C4-2B (cell line): ENCODE results near the gene WNT5B.
"Not testable (repeated sequence)": the region's sequence is repeated elsewhere in the genome, so short reads cannot be mapped to it uniquely, and the experiment has no call there.

Experiments
- H3K27ac ChIP-seq: fragments of 450-650 bp; 2 replicates; pipeline ENCODE4 v1.5.1; 2017
- CTCF ChIP-seq: fragments of 450-650 bp; conservative IDR thresholded peaks from 2 replicates; pipeline ENCODE4 v1.5.1; 2017; ENCODE audit warnings: mild to moderate bottlenecking
- ZFX ChIP-seq: fragments of 450-650 bp; IDR thresholded peaks from 2 replicates; pipeline ENCODE4 v1.6.1; 2017

Gene WNT5B

DNA sequence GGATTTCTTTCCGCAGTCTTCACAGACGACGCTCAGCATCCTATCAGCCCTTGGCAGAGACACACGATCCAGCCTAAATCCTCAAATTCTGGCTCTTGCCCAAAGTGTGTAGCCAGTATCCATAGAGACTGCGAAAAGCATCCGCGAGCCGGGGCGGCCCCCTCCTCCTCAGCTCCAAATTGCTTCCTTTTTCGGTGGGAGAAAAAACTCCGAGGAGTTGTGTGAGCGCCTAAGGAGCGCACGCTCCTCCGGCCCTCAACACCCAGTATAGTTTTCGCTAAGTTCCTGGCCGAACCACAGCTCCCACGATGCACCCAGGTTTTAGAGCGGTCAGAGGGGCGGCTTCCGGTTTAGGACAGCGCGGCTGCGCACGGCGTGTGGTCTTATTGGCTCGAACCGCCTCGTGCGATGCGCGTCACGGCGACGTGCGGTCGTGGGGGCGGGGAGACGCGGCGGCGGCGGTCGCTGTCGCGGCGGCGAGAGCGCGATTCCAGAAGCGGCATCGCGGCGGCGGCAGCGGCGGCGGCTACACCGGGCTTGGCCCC lies 61.6 kb downstream of the WNT5B start, which contains the start of gene ADIPOR2:
Gene ADIPOR2 (plus strand): TSS at position 493 of the 545 bp plus-strand sequence. CDS start 63,274 bp downstream, outside the sequence.
- peak within 1 kb of the TSS; percentile 91 for H3K27ac ChIP-seq
- no peak for TF ChIP-seq ZFX
- TF ChIP-seq CTCF, result no peak

- TF ChIP-seq CTCF, result no peak
- TF ChIP-seq ZFX, result no peak
- H3K27ac ChIP-seq, result peak overlapping the region; percentile 91
Observed at GRCh38 chr12:1691123-1692007, 62.3 kb downstream of the WNT5B start.

DNA sequence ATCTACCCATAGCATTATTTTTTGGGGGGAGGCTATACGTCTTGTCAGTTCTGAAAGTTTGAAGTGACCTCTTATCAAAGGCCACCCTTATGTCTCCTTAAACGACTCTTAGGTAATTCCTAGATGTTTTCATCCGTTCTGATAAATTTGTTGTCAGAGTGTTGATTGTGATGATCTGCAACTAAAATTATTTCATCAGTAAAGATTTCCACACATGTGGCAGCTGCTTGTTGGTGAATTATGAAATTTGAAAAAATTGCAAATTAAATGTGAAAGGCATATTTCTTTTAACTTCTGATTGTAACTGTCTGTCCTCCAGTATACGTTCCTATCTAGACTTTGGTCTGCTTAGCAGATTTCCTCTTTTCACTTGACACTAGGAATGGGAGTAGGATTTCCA lies 63.2 kb downstream of the WNT5B start:
- no peak overlapping the region for H3K27ac ChIP-seq
- no peak for TF ChIP-seq CTCF
- no peak for TF ChIP-seq ZFX

DNA sequence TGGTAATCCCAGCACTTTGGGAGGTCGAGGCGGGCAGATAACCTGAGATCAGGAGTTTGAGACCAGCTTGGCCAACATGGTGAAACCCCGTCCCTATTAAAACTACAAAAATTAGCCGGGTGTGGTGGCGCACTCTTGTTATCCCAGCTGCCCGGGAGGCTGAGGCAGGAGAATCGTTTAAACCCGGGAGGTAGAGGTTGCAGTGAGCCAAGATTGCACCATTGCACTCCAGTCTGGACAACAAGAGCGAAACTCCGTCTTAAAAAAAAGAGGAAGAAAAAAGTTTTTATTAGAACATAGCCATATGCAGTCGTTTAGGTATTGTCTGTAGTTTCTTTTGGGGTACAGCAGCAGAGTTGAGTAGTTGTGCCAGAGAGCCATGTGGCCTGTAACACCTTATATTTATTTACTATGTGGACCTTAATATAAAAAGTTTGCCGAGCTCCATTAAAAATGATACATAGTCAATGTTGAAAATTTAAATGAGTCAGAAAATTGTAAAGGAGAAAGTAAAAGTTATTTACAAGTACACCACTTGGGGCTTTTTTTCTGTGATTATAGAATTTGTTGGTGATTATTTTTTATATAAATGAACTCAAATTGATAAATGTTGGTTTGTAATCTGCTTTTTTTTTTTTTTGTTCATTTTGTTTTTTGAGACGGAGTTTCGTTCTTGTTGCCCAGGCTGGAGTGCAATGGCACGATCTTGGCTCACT lies 64.0 kb downstream of the WNT5B start:
- no peak overlapping the region for H3K27ac ChIP-seq
- no peak for TF ChIP-seq ZFX

- not testable (repeated sequence) for H3K27ac ChIP-seq
Observed at GRCh38 chr12:1695097-1695496, 66.1 kb downstream of the WNT5B start.

DNA sequence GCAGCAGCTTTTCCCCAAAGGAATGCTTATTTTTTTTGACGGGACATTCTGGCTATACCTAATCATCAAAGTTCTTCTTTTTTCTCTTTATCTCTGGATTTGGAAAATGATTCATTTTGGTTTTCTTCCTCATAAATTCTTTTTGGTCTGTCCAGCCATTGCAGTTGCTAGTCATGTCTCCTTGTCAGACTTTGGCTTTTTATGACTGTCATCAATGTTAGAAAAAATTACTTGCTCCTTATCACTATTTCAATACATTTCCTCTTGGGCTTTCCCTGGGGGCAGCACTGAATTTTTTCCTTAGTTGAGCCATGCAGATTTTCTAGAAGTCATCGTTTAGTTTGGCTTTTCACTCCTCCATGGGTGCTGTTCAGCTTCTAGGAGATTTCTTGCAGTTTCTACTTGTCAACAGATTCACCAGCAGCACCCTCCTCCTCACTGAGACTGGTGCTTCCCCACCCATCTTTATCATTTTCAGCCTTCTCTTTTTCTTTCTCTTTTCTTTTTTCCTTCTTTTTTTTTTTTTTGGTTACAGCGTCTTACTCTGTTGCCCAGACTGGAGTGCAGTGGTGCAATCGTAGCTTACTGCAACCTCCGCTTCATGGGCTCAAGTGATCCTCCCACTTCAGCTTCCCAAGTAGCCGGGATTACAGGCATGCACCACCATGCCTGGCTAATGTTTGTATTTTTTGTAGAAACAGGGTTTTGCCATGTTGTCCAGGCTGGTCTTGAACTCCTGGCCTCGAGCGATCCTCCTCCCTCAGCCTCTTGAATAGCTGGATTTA lies 67.0 kb downstream of the WNT5B start:
- no peak overlapping the region for H3K27ac ChIP-seq
- TF ChIP-seq CTCF (no peak), ZFX (no peak)

DNA sequence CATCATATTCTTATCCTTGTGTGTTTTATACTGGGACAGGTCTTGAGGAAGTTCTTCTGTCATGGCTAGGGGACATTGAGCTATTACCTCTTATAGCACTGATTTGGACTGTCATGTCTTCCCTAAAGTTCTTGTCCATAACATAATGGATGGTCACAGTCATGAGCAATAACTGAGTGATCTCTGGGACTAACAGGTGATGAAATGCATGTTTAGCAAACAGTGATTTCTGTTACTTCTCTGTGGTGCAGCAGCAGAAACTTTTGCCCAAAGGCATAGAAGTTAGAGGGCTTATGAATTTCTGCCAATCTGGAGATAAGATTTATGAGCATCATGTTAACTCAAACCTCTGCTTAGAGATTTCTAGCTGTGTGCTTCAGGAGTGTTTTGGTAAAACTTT lies 67.8 kb downstream of the WNT5B start:
- TF ChIP-seq CTCF (no peak), ZFX (no peak)
- no peak overlapping the region for H3K27ac ChIP-seq
